ENCODE data around the gene ATL3. TPM values are rescaled to one million over a fixed set of nuclear protein-coding genes. Genes with fewer than 3 reads are reported as not detected.
"Not testable (repeated sequence)": the region's sequence is repeated elsewhere in the genome, so short reads cannot be mapped to it uniquely, and the experiment has no call there.

ATL3 gene
- total RNA-seq, 6 experiments from 2014 or later, result 29.9 to 37.6 (median 32.4) TPM

DNA sequence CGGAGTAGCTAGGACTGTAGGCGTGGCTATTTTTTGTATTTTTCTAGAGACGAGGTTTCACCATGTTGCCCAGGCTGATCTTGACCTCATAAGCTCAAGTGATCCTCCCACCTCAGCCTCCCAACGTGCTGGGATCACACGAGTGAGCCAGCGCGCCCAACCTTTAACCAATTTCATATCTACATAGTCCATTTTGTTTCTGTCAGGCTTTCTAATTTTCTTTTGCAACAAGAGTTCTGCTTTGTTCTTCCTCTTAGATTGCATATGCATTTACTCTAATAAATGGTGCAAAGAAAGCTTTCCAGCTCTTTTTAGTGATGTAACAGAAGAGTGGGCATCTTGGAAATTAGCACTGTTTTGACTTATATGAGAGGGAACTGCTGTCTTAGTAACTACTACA, 23.4 kb upstream of the ATL3 start:
- H3K36me3 ChIP-seq, result no peaks in the 10 kb centered on the region
- no peaks in the 10 kb centered on the region for H3K9me3 ChIP-seq
- no peak overlapping the region for H3K4me3 ChIP-seq
- H3K4me1 ChIP-seq, result peaks cover 0 to 9% (median 0%) of the 10 kb centered on the region in 4 donors
- intact Hi-C loops (cut with DNase I), result no loop called here
- H3K27me3 ChIP-seq, result no peaks in the 10 kb centered on the region
- no peak for DNase-seq
- ATAC-seq, result no peak
- TF ChIP-seq, protein P1, sequence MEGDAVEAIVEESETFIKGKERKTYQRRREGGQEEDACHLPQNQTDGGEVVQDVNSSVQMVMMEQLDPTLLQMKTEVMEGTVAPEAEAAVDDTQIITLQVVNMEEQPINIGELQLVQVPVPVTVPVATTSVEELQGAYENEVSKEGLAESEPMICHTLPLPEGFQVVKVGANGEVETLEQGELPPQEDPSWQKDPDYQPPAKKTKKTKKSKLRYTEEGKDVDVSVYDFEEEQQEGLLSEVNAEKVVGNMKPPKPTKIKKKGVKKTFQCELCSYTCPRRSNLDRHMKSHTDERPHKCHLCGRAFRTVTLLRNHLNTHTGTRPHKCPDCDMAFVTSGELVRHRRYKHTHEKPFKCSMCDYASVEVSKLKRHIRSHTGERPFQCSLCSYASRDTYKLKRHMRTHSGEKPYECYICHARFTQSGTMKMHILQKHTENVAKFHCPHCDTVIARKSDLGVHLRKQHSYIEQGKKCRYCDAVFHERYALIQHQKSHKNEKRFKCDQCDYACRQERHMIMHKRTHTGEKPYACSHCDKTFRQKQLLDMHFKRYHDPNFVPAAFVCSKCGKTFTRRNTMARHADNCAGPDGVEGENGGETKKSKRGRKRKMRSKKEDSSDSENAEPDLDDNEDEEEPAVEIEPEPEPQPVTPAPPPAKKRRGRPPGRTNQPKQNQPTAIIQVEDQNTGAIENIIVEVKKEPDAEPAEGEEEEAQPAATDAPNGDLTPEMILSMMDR (IDR thresholded peaks at IDR 0.05), result no peak
- WGBS (ENCODE audit: insufficient coverage, low coverage, low lambda C conversion rate, missing lambda C conversion rate), result 91% methylated on average over 5 of the region's 7 CpGs
- H3K27ac ChIP-seq, result no peak overlapping the region

DNA sequence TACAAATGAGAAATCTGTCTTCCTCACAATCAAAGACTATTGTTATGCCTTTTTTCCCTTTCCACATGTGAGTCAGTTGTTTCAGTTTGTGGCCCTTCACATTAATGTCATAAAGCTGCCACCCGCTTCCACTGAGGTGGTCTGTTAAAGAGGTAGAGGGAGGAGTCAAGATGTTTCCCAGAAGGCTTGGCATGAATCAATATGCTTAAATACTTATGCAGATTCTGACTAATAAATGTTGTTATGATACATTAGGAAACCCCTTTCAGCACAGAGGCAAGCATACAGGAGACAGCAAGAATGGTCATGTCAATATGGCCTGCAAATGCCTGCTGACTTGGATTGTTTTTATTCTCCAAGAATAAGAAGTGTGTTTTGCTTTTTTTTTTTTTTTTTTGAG, 16.7 kb upstream of the ATL3 start:
- TF ChIP-seq, protein P1 (IDR thresholded peaks at IDR 0.05), result no peak
- no peak for TF ChIP-seq POLR2A (IDR thresholded peaks at IDR 0.05)
- intact Hi-C loops (cut with DNase I), result no loop called here
- Histone ChIP-seq H3K9me3 (no peaks in the 10 kb centered on the region), H3K27ac (no peak overlapping the region), H3K4me1 (peaks cover 0 to 14% (median 1%) of the 10 kb centered on the region in 4 donors), H3K36me3 (no peaks in the 10 kb centered on the region), H3K27me3 (no peaks in the 10 kb centered on the region), H3K4me3 (no peak overlapping the region)
- no peak for DNase-seq
- 88% methylated on average over 1 of the region's 1 CpG for WGBS (ENCODE audit: insufficient coverage, low coverage, low lambda C conversion rate, missing lambda C conversion rate)
- no peak for ATAC-seq

DNA sequence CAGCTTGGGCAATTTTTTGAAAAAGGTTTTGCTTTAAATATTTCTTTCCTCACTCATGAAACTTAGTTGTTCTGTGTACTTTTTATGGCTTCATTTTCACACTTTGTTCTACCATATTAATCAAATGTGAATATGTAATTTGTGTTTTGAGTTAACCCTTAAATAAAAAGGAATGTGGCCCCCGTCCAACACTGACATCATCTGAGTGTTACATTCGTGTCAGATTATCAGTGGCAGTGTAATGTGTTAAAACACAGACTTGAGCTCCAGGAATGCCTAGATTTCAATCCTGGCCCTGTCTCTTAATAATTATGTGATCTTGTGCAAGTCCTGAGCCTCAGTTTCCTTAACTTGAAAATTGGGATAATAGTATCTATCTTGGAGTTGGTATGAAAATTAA, 15.8 kb upstream of the ATL3 start:
- intact Hi-C loops (cut with DNase I), result no loop called here
- TF ChIP-seq, protein P1 (IDR thresholded peaks at IDR 0.05), result no peak
- no peak for TF ChIP-seq POLR2A (IDR thresholded peaks at IDR 0.05)
- no peaks in the 10 kb centered on the region for H3K27me3 ChIP-seq
- no peak overlapping the region for H3K4me3 ChIP-seq
- H3K27ac ChIP-seq, result no peak overlapping the region
- 31% methylated on average over 2 of the region's 2 CpGs for WGBS (ENCODE audit: insufficient coverage, low coverage, low lambda C conversion rate, missing lambda C conversion rate)
- H3K4me1 ChIP-seq, result peaks cover 0 to 21% (median 4%) of the 10 kb centered on the region in 4 donors
- no peaks in the 10 kb centered on the region for H3K9me3 ChIP-seq
- H3K36me3 ChIP-seq, result no peaks in the 10 kb centered on the region
- no peak for DNase-seq
- ATAC-seq, result no peak

DNA sequence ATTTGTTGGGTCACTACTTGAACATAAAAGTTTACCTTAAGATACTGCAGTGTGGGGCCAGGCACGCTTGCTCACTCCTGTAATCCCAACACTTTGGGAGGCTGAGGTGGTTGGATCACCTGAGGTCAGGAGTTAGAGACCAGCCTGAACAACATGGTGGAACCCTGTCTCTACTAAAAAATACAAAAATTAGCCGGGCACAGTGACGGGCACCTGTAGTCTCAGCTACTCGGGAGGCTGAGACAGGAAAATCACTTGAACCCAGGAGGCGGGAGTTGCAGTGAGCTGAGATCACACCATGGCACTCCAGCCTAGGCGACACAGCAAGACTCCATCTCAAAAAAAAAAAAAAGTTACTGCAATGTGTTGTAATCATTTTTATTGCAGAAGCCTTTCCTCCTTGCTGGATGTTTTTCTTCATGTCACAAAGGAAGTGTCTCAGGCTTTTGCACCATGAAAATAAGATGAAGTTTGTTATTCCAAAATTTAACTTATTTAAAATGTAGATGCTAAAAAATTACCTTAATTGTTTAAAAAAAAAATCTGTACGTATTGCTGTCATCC, 14.1 kb upstream of the ATL3 start:
- H3K27ac ChIP-seq; H3K36me3 ChIP-seq; H3K9me3 ChIP-seq; ATAC-seq; DNase-seq; intact Hi-C loops (cut with DNase I); H3K4me3 ChIP-seq; H3K27me3 ChIP-seq: not testable (repeated sequence)
- peaks cover 0 to 21% (median 6%) of the 10 kb centered on the region in 4 donors for H3K4me1 ChIP-seq
- 89% methylated on average over 7 of the region's 7 CpGs for WGBS (ENCODE audit: insufficient coverage, low coverage, low lambda C conversion rate, missing lambda C conversion rate)

DNA sequence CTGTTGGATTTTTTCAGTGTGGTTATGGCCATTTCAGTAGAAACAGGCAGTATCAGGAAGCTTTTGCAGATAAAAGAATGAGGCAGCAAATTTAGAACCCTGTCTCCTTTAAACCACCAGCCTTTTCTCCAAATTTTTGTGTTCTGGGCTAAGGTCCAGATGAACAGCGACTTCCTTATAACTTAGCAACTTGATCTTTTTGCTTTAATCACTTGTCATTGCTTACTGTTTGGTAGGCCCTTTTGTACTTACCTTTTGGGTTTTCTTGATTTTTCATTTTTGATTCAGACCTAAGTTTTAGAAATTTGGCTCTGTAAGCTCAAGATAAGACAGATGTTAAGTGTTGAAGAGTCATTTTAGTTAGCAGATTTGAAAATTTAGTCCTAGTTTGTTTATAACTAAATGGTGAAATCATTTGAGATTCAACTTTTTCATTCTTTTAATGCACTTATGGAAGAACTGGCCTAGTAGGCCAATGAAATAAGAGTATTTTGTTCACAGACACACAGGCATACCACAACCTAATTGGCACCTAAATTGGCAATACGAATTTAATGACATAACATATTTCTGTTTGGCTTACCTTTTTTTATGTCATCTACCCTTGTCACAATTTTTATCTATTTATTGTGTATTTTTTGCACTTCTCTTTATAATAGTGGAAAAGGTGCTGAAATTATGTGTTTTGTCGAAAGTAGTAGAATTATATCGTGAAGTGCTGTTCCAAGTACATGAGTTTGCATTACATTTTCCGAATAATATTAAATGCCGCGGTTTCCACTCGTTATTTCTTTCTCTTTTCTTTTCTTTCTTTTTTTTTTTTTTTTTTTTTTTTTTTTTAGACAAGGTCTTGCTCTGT, 12.2 kb upstream of the ATL3 start:
- intact Hi-C loops (cut with DNase I), result no loop called here
- WGBS (ENCODE audit: insufficient coverage, low coverage, low lambda C conversion rate, missing lambda C conversion rate), result 84% methylated on average over 8 of the region's 8 CpGs
- TF ChIP-seq, protein P1 (IDR thresholded peaks at IDR 0.05), result no peak
- no peak for TF ChIP-seq POLR2A (IDR thresholded peaks at IDR 0.05)
- DNase-seq (no peak), ATAC-seq (no peak)
- peak overlapping the region in 1 of 3 donors; percentile 87 for H3K4me3 ChIP-seq
- no peaks in the 10 kb centered on the region for H3K36me3 ChIP-seq
- H3K9me3 ChIP-seq, result no peaks in the 10 kb centered on the region
- no peak overlapping the region for H3K27ac ChIP-seq
- H3K27me3 ChIP-seq, result no peaks in the 10 kb centered on the region
- H3K4me1 ChIP-seq, result peaks cover 0 to 14% (median 6%) of the 10 kb centered on the region in 4 donors

Measured in right lobe of liver (tissue), 6 donors.